KOPT-K1 (cell line): ENCODE measurements around the gene PARD3.

Source experiments
- H3K27ac ChIP-seq: fragments of 200-600 bp; sonication (generic); 2 replicates; pipeline ENCODE4 v1.5.1; 2016; ENCODE audit warnings: antibody characterized with exemption, mild to moderate bottlenecking, low read depth, low read length; ENCODE audit not compliant: poor library complexity, severe bottlenecking
- H3K36me3 ChIP-seq: fragments of 200-600 bp; sonication (generic); 2 replicates; pipeline ENCODE4 v1.5.1; 2017; ENCODE audit warnings: antibody characterized with exemption, mild to moderate bottlenecking, low read length, moderate library complexity; ENCODE audit not compliant: insufficient read depth
- H3K9me3 ChIP-seq: fragments of 200-600 bp; sonication (generic); 2 replicates; pipeline ENCODE4 v1.5.1; 2017; ENCODE audit warnings: antibody characterized with exemption, low read length, mild to moderate bottlenecking; ENCODE audit not compliant: insufficient read depth, poor library complexity, severe bottlenecking

Gene PARD3

DNA sequence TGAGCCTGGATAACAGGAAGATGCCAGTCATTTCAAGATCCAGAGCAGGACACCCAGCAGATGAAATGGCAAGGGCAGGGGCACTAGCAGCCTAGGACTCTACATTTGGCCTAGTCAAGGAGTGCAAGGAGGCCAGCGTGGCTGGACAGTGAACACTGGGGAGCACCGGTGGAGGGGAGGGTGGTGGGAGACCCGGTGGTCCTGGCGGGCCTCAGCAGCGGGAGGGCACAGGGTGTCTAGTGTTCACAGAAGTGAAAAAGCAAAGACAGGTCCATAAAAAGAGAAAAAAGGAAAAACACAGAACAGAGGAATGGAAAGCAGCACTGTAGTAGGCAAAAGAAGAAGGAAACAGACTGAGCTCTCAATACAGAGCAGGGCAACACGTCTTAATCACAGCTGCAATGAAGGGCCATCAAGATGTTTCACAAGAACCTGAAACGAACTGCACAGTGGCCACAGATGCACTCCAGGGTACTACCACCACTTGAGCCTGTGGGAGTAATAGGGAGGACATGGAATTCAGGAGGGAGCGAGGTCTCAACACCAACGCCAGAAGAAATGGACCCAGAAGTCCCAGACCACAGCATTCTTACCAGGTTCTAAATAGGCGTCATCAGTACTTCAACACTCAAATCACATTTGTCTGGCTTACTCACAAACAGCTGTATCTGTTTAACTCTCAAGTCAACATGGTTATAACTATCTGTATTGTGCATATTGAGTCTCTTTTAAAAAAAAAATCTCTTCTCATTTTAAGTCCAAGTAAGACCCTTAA is 573.7 kb downstream of the PARD3 start:
- no peaks in the 10 kb centered on the region for H3K9me3 ChIP-seq
- no peaks in the 10 kb centered on the region for H3K36me3 ChIP-seq
- no peak overlapping the region for H3K27ac ChIP-seq

GRCh38 chr10:34240039-34240438 is 575.1 kb downstream of the PARD3 start:
- no peaks in the 10 kb centered on the region for H3K9me3 ChIP-seq
- H3K27ac ChIP-seq: no peak overlapping the region
- H3K36me3 ChIP-seq: no peaks in the 10 kb centered on the region

DNA sequence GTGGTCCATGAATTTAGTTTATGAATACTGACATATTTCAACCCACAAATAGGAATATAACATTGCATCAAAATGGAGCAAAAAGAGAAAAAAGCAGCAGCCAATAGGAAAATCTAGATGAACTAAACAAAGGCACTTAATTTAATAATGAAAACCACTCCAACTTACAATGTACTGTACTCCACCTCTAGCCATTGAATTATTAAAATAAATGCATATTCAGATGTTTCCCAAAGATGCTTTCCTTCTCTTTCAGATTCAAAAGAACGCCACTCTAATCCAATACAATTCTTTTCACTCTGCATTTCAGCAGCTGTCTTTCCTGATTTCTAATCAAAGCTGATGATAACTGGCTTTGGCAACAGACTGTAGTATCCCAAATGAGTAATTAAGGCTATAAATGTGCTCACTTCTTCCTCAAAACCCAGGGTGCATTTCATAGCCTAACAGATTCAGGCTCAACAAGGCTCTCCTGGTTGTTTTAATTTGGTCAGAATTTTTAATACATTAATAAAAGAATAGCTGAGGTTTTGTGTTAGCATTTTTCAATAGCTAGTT is 577.1 kb downstream of the PARD3 start:
- Histone ChIP-seq H3K27ac (no peak overlapping the region), H3K9me3 (no peaks in the 10 kb centered on the region), H3K36me3 (no peaks in the 10 kb centered on the region)

DNA sequence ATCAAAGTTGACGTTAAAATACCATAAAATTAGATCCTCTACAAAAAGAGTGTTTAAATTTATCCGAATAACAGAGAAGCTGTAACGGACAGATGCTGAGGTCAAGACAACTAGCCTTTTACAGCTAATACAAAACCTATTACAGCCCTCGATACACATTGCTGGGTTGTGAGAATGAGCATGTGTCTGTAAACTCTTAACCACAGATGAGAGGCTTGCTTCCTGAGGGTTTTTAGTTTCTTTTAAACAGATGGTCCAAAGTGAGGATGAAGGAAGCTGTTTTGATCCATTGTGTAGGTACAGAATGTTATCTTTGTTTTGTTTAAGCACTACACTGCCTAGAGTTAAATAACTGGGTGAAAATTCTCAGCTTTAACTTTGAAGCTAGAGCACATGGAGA is 578.2 kb downstream of the PARD3 start:
- no peaks in the 10 kb centered on the region for H3K9me3 ChIP-seq
- H3K36me3 ChIP-seq: no peaks in the 10 kb centered on the region

DNA sequence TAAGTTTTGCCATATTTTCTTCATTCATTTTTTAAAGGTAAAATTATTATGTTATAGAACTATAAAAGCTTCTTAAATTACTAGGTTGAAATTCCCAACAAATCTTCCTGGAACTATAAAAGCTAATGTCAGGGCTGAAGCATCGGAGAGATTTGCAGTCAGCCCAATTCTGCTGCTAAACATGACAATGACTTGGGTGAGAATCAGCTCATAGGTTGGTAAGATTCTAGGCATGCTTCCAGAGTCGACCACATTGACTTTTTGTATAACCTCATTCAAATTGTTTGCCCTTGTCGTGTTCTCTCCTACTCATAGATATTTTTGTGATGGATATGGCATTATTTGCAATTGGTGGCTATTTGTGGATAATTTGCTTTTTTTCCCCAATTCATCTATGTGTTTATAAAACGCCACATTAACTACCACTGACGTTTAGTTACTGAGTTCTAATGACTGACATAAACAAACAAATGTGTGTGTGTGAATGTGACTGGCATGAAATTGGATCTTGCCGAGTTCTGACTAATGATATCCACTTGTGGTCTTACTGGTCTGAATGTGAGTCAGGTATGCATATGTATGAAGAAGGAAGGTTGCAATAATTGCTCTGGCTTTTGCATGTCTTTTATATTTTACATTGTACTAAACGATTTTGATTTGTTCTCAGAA is 579.8 kb downstream of the PARD3 start:
- H3K9me3 ChIP-seq: no peaks in the 10 kb centered on the region
- H3K36me3 ChIP-seq: no peaks in the 10 kb centered on the region
- no peak overlapping the region for H3K27ac ChIP-seq

More for the DNA sequence above, 578.2 kb downstream of the PARD3 start:
- H3K27ac ChIP-seq: no peak overlapping the region

GRCh38 chr10:34232481-34232880 is 582.6 kb downstream of the PARD3 start:
- Histone ChIP-seq H3K36me3 (no peaks in the 10 kb centered on the region), H3K27ac (no peak overlapping the region), H3K9me3 (no peaks in the 10 kb centered on the region)

DNA sequence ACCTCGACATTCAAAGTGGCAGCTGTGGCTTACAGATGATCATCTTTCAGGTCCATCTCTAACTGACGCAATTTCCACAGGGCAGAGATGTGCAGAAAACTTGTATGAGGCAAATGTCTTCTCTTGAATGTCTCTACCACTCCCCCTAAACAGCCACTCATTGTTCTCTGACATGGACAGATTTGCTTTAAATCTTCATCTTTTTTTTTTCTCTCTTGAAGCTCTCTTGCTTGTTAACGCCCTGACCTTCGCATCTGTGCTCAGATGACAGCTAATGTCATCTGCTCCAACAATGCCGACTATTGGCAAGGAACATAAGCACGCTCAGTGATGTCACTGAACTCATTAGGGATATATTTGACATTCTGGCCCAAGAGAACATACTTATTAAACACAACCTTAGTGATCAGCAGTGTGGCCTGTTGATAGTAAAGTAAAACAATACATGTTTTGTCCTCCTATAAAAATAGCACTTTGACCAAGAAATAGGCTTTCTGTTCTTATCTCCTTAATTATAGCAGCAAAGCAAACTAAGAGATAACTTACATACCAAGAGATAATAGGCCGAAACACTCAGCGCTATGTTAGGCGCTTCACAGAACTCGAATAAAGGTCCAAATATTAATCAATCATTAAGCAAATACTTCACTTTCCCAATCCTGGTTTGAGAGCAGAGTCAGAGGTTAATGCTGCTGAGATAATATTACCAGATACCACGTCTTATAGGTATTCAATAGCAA is 583.5 kb downstream of the PARD3 start:
- Histone ChIP-seq H3K36me3 (no peaks in the 10 kb centered on the region), H3K27ac (no peak overlapping the region), H3K9me3 (peaks cover 7% of the 10 kb centered on the region)

DNA sequence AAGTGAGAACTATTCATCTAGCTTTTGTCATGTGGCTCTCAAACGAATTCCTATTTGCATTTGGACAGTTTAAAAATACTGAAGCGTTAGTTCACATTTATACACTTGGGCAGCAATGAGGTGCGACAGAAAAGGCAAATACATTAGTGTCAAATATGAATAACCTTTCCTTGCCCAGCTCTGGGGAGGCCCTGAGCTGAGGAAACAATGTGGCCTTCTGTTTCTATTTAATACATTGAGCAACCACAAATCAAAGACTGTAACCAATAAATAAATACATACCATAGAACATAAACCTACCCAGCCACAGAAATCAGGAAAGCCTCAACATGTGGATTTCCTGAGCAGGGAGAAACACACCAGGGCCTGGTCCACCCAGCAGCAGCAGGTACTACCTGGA is 585.2 kb downstream of the PARD3 start:
- Histone ChIP-seq H3K36me3 (no peaks in the 10 kb centered on the region), H3K9me3 (peaks cover 10% of the 10 kb centered on the region), H3K27ac (no peak overlapping the region)

- Histone ChIP-seq H3K36me3 (no peaks in the 10 kb centered on the region), H3K9me3 (peaks cover 10% of the 10 kb centered on the region), H3K27ac (no peak overlapping the region)
Observed at GRCh38 chr10:34228066-34228465, 587.0 kb downstream of the PARD3 start.

- Histone ChIP-seq H3K9me3 (peaks cover 10% of the 10 kb centered on the region), H3K27ac (no peak overlapping the region), H3K36me3 (no peaks in the 10 kb centered on the region)
Observed at GRCh38 chr10:34224639-34225038, 590.5 kb downstream of the PARD3 start.

GRCh38 chr10:34223658-34224057 is 591.4 kb downstream of the PARD3 start:
- Histone ChIP-seq H3K36me3 (no peaks in the 10 kb centered on the region), H3K27ac (no peak overlapping the region), H3K9me3 (peaks cover 10% of the 10 kb centered on the region)

DNA sequence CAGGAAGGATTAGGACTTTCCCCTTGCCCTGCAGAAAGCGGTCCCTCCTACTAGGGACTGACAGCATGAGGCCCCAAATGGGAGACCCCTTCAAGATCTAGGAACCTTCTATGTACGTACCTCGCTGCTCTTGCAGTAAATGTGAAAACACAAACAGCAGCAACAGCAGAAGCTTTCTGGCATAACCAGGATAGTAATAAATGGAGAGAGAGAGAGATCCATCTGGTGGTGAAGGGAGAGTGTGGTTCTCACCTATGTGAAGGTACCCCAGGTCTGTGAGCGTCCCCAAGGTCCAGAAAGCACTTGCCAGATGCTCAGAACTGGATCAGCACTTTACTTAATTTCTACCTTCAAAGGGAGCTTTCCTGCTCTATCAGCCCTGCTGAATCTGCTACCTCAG is 592.7 kb downstream of the PARD3 start:
- peaks cover 10% of the 10 kb centered on the region for H3K9me3 ChIP-seq
- no peak overlapping the region for H3K27ac ChIP-seq
- H3K36me3 ChIP-seq: no peaks in the 10 kb centered on the region

- no peaks in the 10 kb centered on the region for H3K36me3 ChIP-seq
- H3K9me3 ChIP-seq: no peaks in the 10 kb centered on the region
- peak overlapping the region; percentile 45 for H3K27ac ChIP-seq
Observed at GRCh38 chr10:34219753-34220548, 595.1 kb downstream of the PARD3 start.

DNA sequence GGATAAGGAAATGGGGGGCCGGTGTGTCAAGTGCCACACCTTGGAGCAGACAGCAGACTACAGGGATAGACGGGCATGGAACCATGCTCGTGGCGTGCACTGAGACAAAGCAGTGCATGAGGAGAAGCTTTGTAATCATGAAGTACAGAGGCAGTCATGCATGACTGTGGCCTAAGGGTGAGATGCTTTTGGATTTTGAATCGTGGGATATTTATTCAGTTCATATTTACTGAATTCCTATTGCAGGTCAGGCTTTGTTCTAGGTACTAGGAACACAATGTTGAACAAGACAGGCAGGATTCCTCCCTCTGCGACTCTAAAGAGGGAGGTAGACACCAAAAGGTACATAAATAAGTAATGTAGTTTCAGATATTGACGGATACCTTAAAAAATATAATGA is 597.6 kb downstream of the PARD3 start:
- H3K27ac ChIP-seq: no peak overlapping the region
- no peaks in the 10 kb centered on the region for H3K36me3 ChIP-seq
- no peaks in the 10 kb centered on the region for H3K9me3 ChIP-seq
